HG02885 (cell line): Measurements from ENCODE around the gene TXNDC16.

Experiments used
- ATAC-seq: cut with Tn5 transposase; IDR thresholded peaks from one replicate; pipeline ENCODE4 v1.9.1; 2021; ENCODE audit warnings: mild to moderate bottlenecking; ENCODE audit not compliant: unreplicated experiment, poor library complexity

TXNDC16 gene

GRCh38 chr14:52399104-52399503, 153.2 kb downstream of the TXNDC16 start:
- ATAC-seq = no peak

- ATAC-seq = no peak
Measured at GRCh38 chr14:52397844-52398243, 154.5 kb downstream of the TXNDC16 start.

- ATAC-seq = no peak
Measured at GRCh38 chr14:52395728-52396127, 156.6 kb downstream of the TXNDC16 start.

GRCh38 chr14:52391881-52392615, 160.3 kb downstream of the TXNDC16 start:
- no peak for ATAC-seq
